ENCODE data around the gene DNAAF1. TPM values are rescaled to one million over a fixed set of nuclear protein-coding genes. Genes with fewer than 3 reads are reported as not detected.

The DNAAF1 gene
- total RNA-seq, 1 experiment from 2014 or later: 0.07 TPM

GRCh38 chr16:84143784-84144199 is 1.3 kb upstream of the DNAAF1 start:
- TF ChIP-seq CTCF (IDR thresholded peaks at IDR 0.05; ENCODE audit: insufficient read depth in 1 of 2, low read depth in 1 of 2, low read length in 1 of 2, severe bottlenecking in 1 of 2, unreplicated experiment in 1 of 2): no peak
- no peak for DNase-seq
- H3K9me3 Mint-ChIP-seq (ENCODE audit: unreplicated experiment): no peaks in the 10 kb centered on the region
- peak overlapping the region; percentile 93 for H3K4me3 Mint-ChIP-seq (ENCODE audit: unreplicated experiment)
- Histone ChIP-seq H3K27me3 (replicated peaks; ENCODE audit: control insufficient read depth, insufficient read depth, low read length) (no peaks in the 10 kb centered on the region), H3K4me1 (no peaks in the 10 kb centered on the region), H3K9me3 (no peaks in the 10 kb centered on the region), H3K36me3 (ENCODE audit: control insufficient read depth, insufficient read depth, low read length) (no peaks in the 10 kb centered on the region), H3K4me3 (ENCODE audit: low read depth, low read length) (peak overlapping the region; percentile 64)
- peaks cover 4% of the 10 kb centered on the region for H3K27me3 Mint-ChIP-seq (ENCODE audit: insufficient read depth, unreplicated experiment)
- ChIA-PET POLR2A (no interaction called here), CTCF (interaction anchor here (0.6 to 2.6 kb wide), 3 partner anchors 13 to 43 kb away, joined by 4 to 12 read pairs (median 7); partner anchors contain the start of genes MBTPS1 and TAF1C)
- intact Hi-C loops (cut with micrococcal nuclease; ENCODE audit: unreplicated experiment): no loop called here
- BruUV-seq (replicated peaks): no TSS peak
- H3K4me1 Mint-ChIP-seq (ENCODE audit: low read depth, unreplicated experiment): peaks cover 21% of the 10 kb centered on the region
- H3K27ac Mint-ChIP-seq (ENCODE audit: unreplicated experiment): peak overlapping the region; percentile 88
- H3K36me3 Mint-ChIP-seq (ENCODE audit: insufficient read depth, unreplicated experiment): peaks cover 16% of the 10 kb centered on the region

GRCh38 chr16:84144209-84144858 is 774 bp upstream of the DNAAF1 start:
- CTCF ChIA-PET: interaction anchor here (0.9 to 2.6 kb wide), 5 partner anchors 28 to 216 kb away, joined by 3 to 12 read pairs (median 4); partner anchors contain the start of genes MBTPS1 and TAF1C
- Histone ChIP-seq H3K36me3 (ENCODE audit: control insufficient read depth, insufficient read depth, low read length) (no peaks in the 10 kb centered on the region), H3K4me1 (no peaks in the 10 kb centered on the region), H3K4me3 (ENCODE audit: low read depth, low read length) (peak overlapping the region; percentile 64), H3K27me3 (replicated peaks; ENCODE audit: control insufficient read depth, insufficient read depth, low read length) (no peaks in the 10 kb centered on the region), H3K9me3 (no peaks in the 10 kb centered on the region)
- H3K27me3 Mint-ChIP-seq (ENCODE audit: insufficient read depth, unreplicated experiment): peaks cover 7% of the 10 kb centered on the region
- H3K36me3 Mint-ChIP-seq (ENCODE audit: insufficient read depth, unreplicated experiment): peaks cover 16% of the 10 kb centered on the region
- H3K4me3 Mint-ChIP-seq (ENCODE audit: unreplicated experiment): peak overlapping the region; percentile 93
- intact Hi-C loops (cut with micrococcal nuclease; ENCODE audit: unreplicated experiment): no loop called here
- TF ChIP-seq CTCF (IDR thresholded peaks at IDR 0.05; ENCODE audit: insufficient read depth in 1 of 2, low read depth in 1 of 2, low read length in 1 of 2, severe bottlenecking in 1 of 2, unreplicated experiment in 1 of 2): peak in 1 of 2 experiments; percentile 23
- H3K4me1 Mint-ChIP-seq (ENCODE audit: low read depth, unreplicated experiment): peaks cover 16% of the 10 kb centered on the region
- TSS peak; percentile 36 for BruUV-seq (replicated peaks)
- POLR2A ChIA-PET: interaction anchor here (1.0 to 1.2 kb wide), 2 partner anchors 12 to 28 kb away, joined by 3 to 4 read pairs; partner anchors contain the start of gene MBTPS1
- no peaks in the 10 kb centered on the region for H3K9me3 Mint-ChIP-seq (ENCODE audit: unreplicated experiment)
- DNase-seq: peak in 1 of 2 experiments; percentile 47
- peak overlapping the region; percentile 88 for H3K27ac Mint-ChIP-seq (ENCODE audit: unreplicated experiment)

GRCh38 chr16:84150926-84151325 is 5.8 kb downstream of the DNAAF1 start:
- BruUV-seq (replicated peaks): no TSS peak

More at GRCh38 chr16:84150926-84151325, 5.8 kb downstream of the DNAAF1 start:
- no peaks in the 10 kb centered on the region for H3K4me1 ChIP-seq
- H3K27me3 Mint-ChIP-seq (ENCODE audit: insufficient read depth, unreplicated experiment): peaks cover 26% of the 10 kb centered on the region
- no peaks in the 10 kb centered on the region for H3K9me3 Mint-ChIP-seq (ENCODE audit: unreplicated experiment)
- H3K4me1 Mint-ChIP-seq (ENCODE audit: low read depth, unreplicated experiment): no peaks in the 10 kb centered on the region
- TF ChIP-seq CTCF (IDR thresholded peaks at IDR 0.05; ENCODE audit: insufficient read depth in 1 of 2, low read depth in 1 of 2, low read length in 1 of 2, severe bottlenecking in 1 of 2, unreplicated experiment in 1 of 2): no peak
- intact Hi-C loops (cut with micrococcal nuclease; ENCODE audit: unreplicated experiment): no loop called here
- ChIA-PET CTCF (interaction anchor here (2.3 kb wide), 1 partner anchor 36 kb away, joined by 5 read pairs; the partner anchor contains the start of gene TAF1C), POLR2A (no interaction called here)
- H3K36me3 Mint-ChIP-seq (ENCODE audit: insufficient read depth, unreplicated experiment): no peaks in the 10 kb centered on the region
- no peaks in the 10 kb centered on the region for H3K27me3 ChIP-seq (replicated peaks; ENCODE audit: control insufficient read depth, insufficient read depth, low read length)
- no peak overlapping the region for H3K4me3 ChIP-seq (ENCODE audit: low read depth, low read length)
- no peak for DNase-seq
- H3K36me3 ChIP-seq (ENCODE audit: control insufficient read depth, insufficient read depth, low read length): no peaks in the 10 kb centered on the region
- no peak overlapping the region for H3K4me3 Mint-ChIP-seq (ENCODE audit: unreplicated experiment)
- no peaks in the 10 kb centered on the region for H3K9me3 ChIP-seq
- H3K27ac Mint-ChIP-seq (ENCODE audit: unreplicated experiment): no peak overlapping the region

Data from Caco-2 (cell line).